ENCODE data around the gene SULT1C2.

SULT1C2 gene

GRCh38 chr2:108316033-108316432 is 27.3 kb downstream of the SULT1C2 start:
- H3K36me3 ChIP-seq (ENCODE audit: control insufficient read depth, insufficient read depth, low read length): no peaks in the 10 kb centered on the region
- no peak overlapping the region for H3K4me3 ChIP-seq (ENCODE audit: insufficient read depth, low read depth, low read length)
- 61 to 73% methylated on average over 5 to 6 of the region's 6 CpGs for WGBS, 2 experiments
- no peak overlapping the region for H3K27ac ChIP-seq (ENCODE audit: insufficient read depth, low read depth, low read length, poor library complexity, severe bottlenecking)
- peaks cover 5% of the 10 kb centered on the region for H3K4me1 ChIP-seq (ENCODE audit: control insufficient read depth, insufficient read depth, low read length)
- H3K9me3 ChIP-seq (ENCODE audit: control insufficient read depth, low read length): no peaks in the 10 kb centered on the region
- no peaks in the 10 kb centered on the region for H3K27me3 ChIP-seq (ENCODE audit: control insufficient read depth, insufficient read depth, low read length, poor library complexity, severe bottlenecking)

GRCh38 chr2:108316461-108317258 is 28.0 kb downstream of the SULT1C2 start:
- Histone ChIP-seq H3K4me1 (ENCODE audit: control insufficient read depth, insufficient read depth, low read length) (peaks cover 5% of the 10 kb centered on the region), H3K4me3 (ENCODE audit: insufficient read depth, low read depth, low read length) (no peak overlapping the region), H3K27ac (ENCODE audit: insufficient read depth, low read depth, low read length, poor library complexity, severe bottlenecking) (no peak overlapping the region), H3K27me3 (ENCODE audit: control insufficient read depth, insufficient read depth, low read length, poor library complexity, severe bottlenecking) (no peaks in the 10 kb centered on the region), H3K9me3 (ENCODE audit: control insufficient read depth, low read length) (no peaks in the 10 kb centered on the region), H3K36me3 (ENCODE audit: control insufficient read depth, insufficient read depth, low read length) (no peaks in the 10 kb centered on the region)
- WGBS, 2 experiments: 54 to 57% methylated on average over 13 of the region's 13 CpGs

GRCh38 chr2:108320326-108320922 is 31.7 kb downstream of the SULT1C2 start:
- Histone ChIP-seq H3K4me3 (ENCODE audit: insufficient read depth, low read depth, low read length) (no peak overlapping the region), H3K9me3 (ENCODE audit: control insufficient read depth, low read length) (no peaks in the 10 kb centered on the region), H3K36me3 (ENCODE audit: control insufficient read depth, insufficient read depth, low read length) (no peaks in the 10 kb centered on the region), H3K27ac (ENCODE audit: insufficient read depth, low read depth, low read length, poor library complexity, severe bottlenecking) (no peak overlapping the region), H3K4me1 (ENCODE audit: control insufficient read depth, insufficient read depth, low read length) (peaks cover 5% of the 10 kb centered on the region), H3K27me3 (ENCODE audit: control insufficient read depth, insufficient read depth, low read length, poor library complexity, severe bottlenecking) (no peaks in the 10 kb centered on the region)
- 92 to 96% methylated on average over 5 to 6 of the region's 6 CpGs for WGBS, 2 experiments

DNA sequence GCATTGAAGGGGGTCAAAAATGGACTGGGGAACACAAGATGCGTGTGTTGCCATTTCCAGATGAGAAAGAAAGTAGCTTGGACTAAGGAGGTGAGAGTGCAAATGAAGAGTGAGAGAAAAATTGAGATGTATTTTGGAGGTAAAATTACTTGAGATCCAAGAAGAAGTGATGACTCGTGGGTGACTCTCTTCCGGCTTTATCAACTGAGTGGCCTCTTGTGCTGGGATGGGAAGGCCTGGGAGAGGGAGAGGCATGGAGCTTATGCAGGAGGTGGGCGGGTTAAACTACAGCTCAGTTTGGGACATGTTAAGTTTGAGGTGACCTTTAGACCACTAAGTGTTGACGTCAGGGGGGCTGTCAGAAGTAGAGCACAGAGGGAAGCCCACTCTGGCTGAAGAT is 34.9 kb downstream of the SULT1C2 start:
- H3K9me3 ChIP-seq (ENCODE audit: control insufficient read depth, low read length): no peaks in the 10 kb centered on the region
- no peak overlapping the region for H3K27ac ChIP-seq (ENCODE audit: insufficient read depth, low read depth, low read length, poor library complexity, severe bottlenecking)
- H3K27me3 ChIP-seq (ENCODE audit: control insufficient read depth, insufficient read depth, low read length, poor library complexity, severe bottlenecking): no peaks in the 10 kb centered on the region
- no peak overlapping the region for H3K4me3 ChIP-seq (ENCODE audit: insufficient read depth, low read depth, low read length)
- WGBS, 2 experiments: 93 to 96% methylated on average over 5 of the region's 5 CpGs
- H3K36me3 ChIP-seq (ENCODE audit: control insufficient read depth, insufficient read depth, low read length): no peaks in the 10 kb centered on the region
- no peaks in the 10 kb centered on the region for H3K4me1 ChIP-seq (ENCODE audit: control insufficient read depth, insufficient read depth, low read length)

GRCh38 chr2:108324531-108325255 is 36.0 kb downstream of the SULT1C2 start:
- Histone ChIP-seq H3K9me3 (ENCODE audit: control insufficient read depth, low read length) (no peaks in the 10 kb centered on the region), H3K4me3 (ENCODE audit: insufficient read depth, low read depth, low read length) (no peak overlapping the region), H3K27ac (ENCODE audit: insufficient read depth, low read depth, low read length, poor library complexity, severe bottlenecking) (no peak overlapping the region), H3K27me3 (ENCODE audit: control insufficient read depth, insufficient read depth, low read length, poor library complexity, severe bottlenecking) (no peaks in the 10 kb centered on the region), H3K4me1 (ENCODE audit: control insufficient read depth, insufficient read depth, low read length) (no peaks in the 10 kb centered on the region), H3K36me3 (ENCODE audit: control insufficient read depth, insufficient read depth, low read length) (no peaks in the 10 kb centered on the region)
- 89 to 93% methylated on average over 2 of the region's 2 CpGs for WGBS, 2 experiments

GRCh38 chr2:108325756-108326155 is 37.1 kb downstream of the SULT1C2 start:
- Histone ChIP-seq H3K27me3 (ENCODE audit: control insufficient read depth, insufficient read depth, low read length, poor library complexity, severe bottlenecking) (no peaks in the 10 kb centered on the region), H3K4me3 (ENCODE audit: insufficient read depth, low read depth, low read length) (no peak overlapping the region), H3K27ac (ENCODE audit: insufficient read depth, low read depth, low read length, poor library complexity, severe bottlenecking) (no peak overlapping the region), H3K9me3 (ENCODE audit: control insufficient read depth, low read length) (no peaks in the 10 kb centered on the region), H3K36me3 (ENCODE audit: control insufficient read depth, insufficient read depth, low read length) (no peaks in the 10 kb centered on the region), H3K4me1 (ENCODE audit: control insufficient read depth, insufficient read depth, low read length) (no peaks in the 10 kb centered on the region)
- 90 to 92% methylated on average over 2 of the region's 2 CpGs for WGBS, 2 experiments

- Histone ChIP-seq H3K27me3 (ENCODE audit: control insufficient read depth, insufficient read depth, low read length, poor library complexity, severe bottlenecking) (no peaks in the 10 kb centered on the region), H3K4me3 (ENCODE audit: insufficient read depth, low read depth, low read length) (no peak overlapping the region), H3K36me3 (ENCODE audit: control insufficient read depth, insufficient read depth, low read length) (no peaks in the 10 kb centered on the region), H3K27ac (ENCODE audit: insufficient read depth, low read depth, low read length, poor library complexity, severe bottlenecking) (no peak overlapping the region), H3K9me3 (ENCODE audit: control insufficient read depth, low read length) (no peaks in the 10 kb centered on the region), H3K4me1 (ENCODE audit: control insufficient read depth, insufficient read depth, low read length) (no peaks in the 10 kb centered on the region)
- WGBS, 2 experiments: 88 to 98% methylated on average over 1 to 2 of the region's 2 CpGs
Observed at GRCh38 chr2:108329771-108330170, 41.1 kb downstream of the SULT1C2 start.

GRCh38 chr2:108330979-108331378 is 42.3 kb downstream of the SULT1C2 start:
- no peaks in the 10 kb centered on the region for H3K4me1 ChIP-seq (ENCODE audit: control insufficient read depth, insufficient read depth, low read length)
- no peaks in the 10 kb centered on the region for H3K27me3 ChIP-seq (ENCODE audit: control insufficient read depth, insufficient read depth, low read length, poor library complexity, severe bottlenecking)
- WGBS, 2 experiments: 89 to 93% methylated on average over 3 of the region's 3 CpGs
- H3K9me3 ChIP-seq (ENCODE audit: control insufficient read depth, low read length): no peaks in the 10 kb centered on the region
- H3K36me3 ChIP-seq (ENCODE audit: control insufficient read depth, insufficient read depth, low read length): no peaks in the 10 kb centered on the region
- H3K4me3 ChIP-seq (ENCODE audit: insufficient read depth, low read depth, low read length): no peak overlapping the region
- no peak overlapping the region for H3K27ac ChIP-seq (ENCODE audit: insufficient read depth, low read depth, low read length, poor library complexity, severe bottlenecking)

GRCh38 chr2:108345951-108346350 is 57.3 kb downstream of the SULT1C2 start:
- Histone ChIP-seq H3K4me1 (ENCODE audit: control insufficient read depth, insufficient read depth, low read length) (no peaks in the 10 kb centered on the region), H3K27me3 (ENCODE audit: control insufficient read depth, insufficient read depth, low read length, poor library complexity, severe bottlenecking) (no peaks in the 10 kb centered on the region), H3K36me3 (ENCODE audit: control insufficient read depth, insufficient read depth, low read length) (no peaks in the 10 kb centered on the region), H3K4me3 (ENCODE audit: insufficient read depth, low read depth, low read length) (no peak overlapping the region), H3K27ac (ENCODE audit: insufficient read depth, low read depth, low read length, poor library complexity, severe bottlenecking) (no peak overlapping the region), H3K9me3 (ENCODE audit: control insufficient read depth, low read length) (no peaks in the 10 kb centered on the region)
- WGBS, 2 experiments: 93 to 97% methylated on average over 3 of the region's 3 CpGs

DNA sequence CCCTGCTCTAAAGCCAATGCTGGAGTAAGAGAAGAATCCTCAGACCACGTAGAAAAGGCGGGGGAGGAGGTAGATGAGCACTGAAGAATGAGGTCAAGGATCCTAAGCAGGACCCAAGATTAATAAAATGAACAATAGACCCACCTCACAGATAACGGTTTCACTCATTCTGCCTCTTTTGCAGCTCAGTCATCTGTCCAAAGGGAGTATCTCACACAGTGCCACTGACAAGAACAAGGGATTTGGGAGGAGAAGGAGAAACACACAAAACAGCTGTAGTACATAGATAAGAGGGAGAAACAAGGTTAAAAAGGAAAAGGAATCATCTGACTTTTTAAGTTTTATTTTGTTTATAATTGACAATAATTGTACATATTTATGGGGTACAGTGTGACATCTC is 58.1 kb downstream of the SULT1C2 start:
- 84 to 88% methylated on average over 2 to 3 of the region's 3 CpGs for WGBS, 2 experiments
- H3K27me3 ChIP-seq (ENCODE audit: control insufficient read depth, insufficient read depth, low read length, poor library complexity, severe bottlenecking): no peaks in the 10 kb centered on the region
- H3K36me3 ChIP-seq (ENCODE audit: control insufficient read depth, insufficient read depth, low read length): no peaks in the 10 kb centered on the region
- H3K9me3 ChIP-seq (ENCODE audit: control insufficient read depth, low read length): no peaks in the 10 kb centered on the region
- H3K4me3 ChIP-seq (ENCODE audit: insufficient read depth, low read depth, low read length): no peak overlapping the region
- no peaks in the 10 kb centered on the region for H3K4me1 ChIP-seq (ENCODE audit: control insufficient read depth, insufficient read depth, low read length)
- no peak overlapping the region for H3K27ac ChIP-seq (ENCODE audit: insufficient read depth, low read depth, low read length, poor library complexity, severe bottlenecking)

Data from ectodermal cell (in vitro differentiated cells).